ENCODE data around the gene SCAMP4.

- TF ChIP-seq CTCF (IDR thresholded peaks at IDR 0.05; ENCODE audit: insufficient read depth, low read length) (no peak), POLR2AphosphoS5 (IDR thresholded peaks at IDR 0.05; ENCODE audit: low read depth) (peak; percentile 41; the same call in 1 of the 2 replicates), GABPA (IDR thresholded peaks at IDR 0.05; ENCODE audit: low read depth) (no peak), SPI1 (IDR thresholded peaks at IDR 0.05; ENCODE audit: borderline replicate concordance, low read depth) (peak; percentile 70), REST (IDR thresholded peaks at IDR 0.05; ENCODE audit: insufficient replicate concordance, low read depth) (no peak)
These were observed 3.2 kb upstream of the SCAMP4 start for GRCh38 chr19:1901940-1902404.
